Measurements from ENCODE around the gene ARFIP1. TPM values are rescaled to one million over a fixed set of nuclear protein-coding genes. Genes with fewer than 3 reads are reported as not detected.

The ARFIP1 gene
- 48.4 and 49.9 TPM in 2 replicates for total RNA-seq

GRCh38 chr4:152779513-152780266 lies at the start of gene ARFIP1, which contains the start of gene TIGD4:
TSS of gene ARFIP1 (plus strand) at chr4:152779954. CDS start at chr4:152829634, 49,680 bp downstream.
TSS of gene TIGD4 (minus strand) at chr4:152779730. CDS start at chr4:152771004, 8,726 bp downstream.

GRCh38 chr4:152935631-152936445 lies 156.1 kb downstream of the ARFIP1 start, which contains the start of gene FHDC1:
TSS of gene FHDC1 (plus strand) at chr4:152936323. CDS start at chr4:152943058, 6,735 bp downstream.

Other genes starting within 250 kb of the ARFIP1 start
- gene FBXW7, start 243.9 kb upstream of the ARFIP1 start, total RNA-seq: 98.4 and 145 TPM in 2 replicates
- 23.6 and 30.8 TPM in 2 replicates for gene TMEM154, start 100.0 kb upstream of the ARFIP1 start, total RNA-seq
- gene TIGD4, start 224 bp upstream of the ARFIP1 start, total RNA-seq: under 0.01 and 0.28 TPM in 2 replicates
- gene FHDC1, start 156.4 kb downstream of the ARFIP1 start, total RNA-seq: 1.7 and 11.4 TPM in 2 replicates

Data from nasal cavity respiratory epithelium epithelial cell of viscerocranial mucosa (primary cell).